ENCODE data around the gene IRF5. TPM values are rescaled to one million over a fixed set of nuclear protein-coding genes. Genes with fewer than 3 reads are reported as not detected.

The IRF5 gene
- total RNA-seq, 2 experiments from 2014 or later, result 8.2 to 21.9 TPM

GRCh38 chr7:128963327-128963757, 25.6 kb downstream of the IRF5 start:
- no peaks in the 10 kb centered on the region for H3K79me2 ChIP-seq (ENCODE audit: insufficient read depth, low read depth, low read length)
- BruUV-seq (replicated peaks), result no TSS peak
- H2AFZ ChIP-seq (ENCODE audit: low read length), result no peak overlapping the region
- H3K9me2 ChIP-seq (ENCODE audit: insufficient read depth, low read length), result no peaks in the 10 kb centered on the region
- H3K4me2 ChIP-seq (ENCODE audit: low read length), result peak overlapping the region; percentile 20
- ChIA-PET CTCF (ENCODE audit: unreplicated experiment) (interaction anchor here (0.9 kb wide), 1 partner anchor 9 kb away, joined by 3 read pairs; no protein-coding TSS in a partner anchor), POLR2A (interaction anchor here (0.6 to 1.0 kb wide), 4 partner anchors 18 to 208 kb away, joined by 3 to 6 read pairs (median 4); no protein-coding TSS in a partner anchor)
- peak; percentile 24 for DNase-seq (ENCODE audit: low spot score)
- intact Hi-C loops (cut with micrococcal nuclease; ENCODE audit: unreplicated experiment), result no loop called here
- H4K20me1 ChIP-seq (ENCODE audit: insufficient read depth, low read length), result no peaks in the 10 kb centered on the region
- TF ChIP-seq EZH2phosphoT487 (IDR thresholded peaks at IDR 0.05; ENCODE audit: borderline replicate concordance, low read depth, low read length) (no peak), CTCF (conservative IDR thresholded peaks at IDR 0.05; ENCODE audit: low read length) (no peak)
- peak overlapping the region; percentile 28 for H3K27ac ChIP-seq (ENCODE audit: low read depth, low read length, poor library complexity, severe bottlenecking)
- no peak overlapping the region for H3K4me3 ChIP-seq (ENCODE audit: low read depth, low read length, poor library complexity, severe bottlenecking)
- no peaks in the 10 kb centered on the region for H3K9me3 ChIP-seq (ENCODE audit: low read length)
- H3K4me1 ChIP-seq (ENCODE audit: insufficient read depth, low read length, poor library complexity, severe bottlenecking), result peaks cover 16% of the 10 kb centered on the region
- peaks cover 90% of the 10 kb centered on the region for H3K36me3 ChIP-seq (ENCODE audit: insufficient read depth, low read length)

DNA sequence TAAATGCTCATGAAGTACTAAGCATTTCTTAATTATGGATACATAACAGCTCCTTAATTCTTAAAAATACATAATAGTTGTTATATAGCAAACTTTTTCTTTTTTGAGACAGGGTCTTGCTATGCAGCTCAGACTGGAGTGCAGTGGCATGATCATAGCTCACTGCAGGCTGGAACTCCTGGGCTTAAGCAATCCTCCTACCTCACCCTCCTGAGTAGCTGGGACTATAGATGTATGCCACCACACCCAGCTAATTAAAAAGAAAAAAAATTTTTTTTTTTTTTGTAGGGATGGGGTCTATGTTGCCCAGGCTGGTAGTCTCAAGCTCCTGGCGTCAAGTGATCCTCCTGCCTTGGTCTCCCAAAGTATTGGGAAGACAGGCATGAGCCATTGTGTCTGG, 30.9 kb downstream of the IRF5 start:
- TF ChIP-seq EZH2phosphoT487 (IDR thresholded peaks at IDR 0.05; ENCODE audit: borderline replicate concordance, low read depth, low read length) (no peak), CTCF (conservative IDR thresholded peaks at IDR 0.05; ENCODE audit: low read length) (no peak)
- Histone ChIP-seq H3K9me3 (ENCODE audit: low read length) (no peaks in the 10 kb centered on the region), H4K20me1 (ENCODE audit: insufficient read depth, low read length) (no peaks in the 10 kb centered on the region), H3K4me1 (ENCODE audit: insufficient read depth, low read length, poor library complexity, severe bottlenecking) (peaks cover 6% of the 10 kb centered on the region), H3K4me2 (ENCODE audit: low read length) (no peak overlapping the region), H3K27ac (ENCODE audit: low read depth, low read length, poor library complexity, severe bottlenecking) (no peak overlapping the region), H3K4me3 (ENCODE audit: low read depth, low read length, poor library complexity, severe bottlenecking) (no peak overlapping the region), H3K79me2 (ENCODE audit: insufficient read depth, low read depth, low read length) (no peaks in the 10 kb centered on the region), H2AFZ (ENCODE audit: low read length) (no peak overlapping the region), H3K9me2 (ENCODE audit: insufficient read depth, low read length) (no peaks in the 10 kb centered on the region), H3K36me3 (ENCODE audit: insufficient read depth, low read length) (peaks cover 92% of the 10 kb centered on the region)
- POLR2A ChIA-PET, result interaction anchor here (0.5 to 1.4 kb wide), 6 partner anchors 8 to 130 kb away, joined by 3 to 5 read pairs (median 3); no protein-coding TSS in a partner anchor
- BruUV-seq (replicated peaks), result no TSS peak
- intact Hi-C loops (cut with micrococcal nuclease; ENCODE audit: unreplicated experiment), result no loop called here
- CTCF ChIA-PET (ENCODE audit: unreplicated experiment), result interaction anchor here (0.5 to 0.6 kb wide), 2 partner anchors 76 to 86 kb away, joined by 3 to 10 read pairs; no protein-coding TSS in a partner anchor
- no peak for DNase-seq (ENCODE audit: low spot score)

DNA sequence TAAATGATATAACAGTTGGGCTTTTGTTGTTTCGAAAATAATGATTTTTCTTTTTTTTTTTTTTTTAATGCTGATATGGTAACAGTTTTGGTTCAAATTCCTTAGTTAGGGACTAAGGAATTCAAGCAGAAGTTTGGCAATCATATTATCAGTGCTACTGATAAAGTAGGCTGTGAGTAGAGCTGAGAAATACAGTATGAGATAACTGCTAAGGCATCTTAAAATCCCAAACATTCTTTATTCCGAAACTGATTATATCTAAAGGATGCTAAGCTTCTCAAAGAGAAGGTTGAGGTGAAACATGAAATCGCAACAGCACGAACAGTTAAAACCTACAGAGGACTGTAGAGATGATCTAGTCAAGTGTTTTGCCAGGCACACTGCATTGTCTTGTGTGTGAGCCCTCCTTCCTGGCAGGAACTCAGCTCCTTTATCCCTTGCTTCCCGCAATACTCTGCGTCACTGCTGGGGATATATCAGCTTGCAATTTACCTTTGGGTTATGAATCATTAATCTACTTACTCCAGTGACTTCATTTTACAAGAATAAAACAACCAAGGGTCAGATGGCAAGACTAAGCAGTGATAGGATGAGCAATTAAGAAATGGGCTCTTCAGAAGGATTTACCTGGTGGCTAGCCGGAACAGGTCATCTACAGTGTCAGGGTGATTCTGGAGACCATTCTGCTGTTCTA, 36.7 kb downstream of the IRF5 start:
- Histone ChIP-seq H4K20me1 (ENCODE audit: insufficient read depth, low read length) (no peaks in the 10 kb centered on the region), H3K79me2 (ENCODE audit: insufficient read depth, low read depth, low read length) (no peaks in the 10 kb centered on the region), H3K9me3 (ENCODE audit: low read length) (no peaks in the 10 kb centered on the region), H3K4me1 (ENCODE audit: insufficient read depth, low read length, poor library complexity, severe bottlenecking) (no peaks in the 10 kb centered on the region), H3K4me2 (ENCODE audit: low read length) (no peak overlapping the region), H3K4me3 (ENCODE audit: low read depth, low read length, poor library complexity, severe bottlenecking) (no peak overlapping the region), H3K27ac (ENCODE audit: low read depth, low read length, poor library complexity, severe bottlenecking) (no peak overlapping the region), H3K9me2 (ENCODE audit: insufficient read depth, low read length) (no peaks in the 10 kb centered on the region), H2AFZ (ENCODE audit: low read length) (no peak overlapping the region), H3K36me3 (ENCODE audit: insufficient read depth, low read length) (peaks cover 93% of the 10 kb centered on the region)
- ChIA-PET CTCF (ENCODE audit: unreplicated experiment) (no interaction called here), POLR2A (interaction anchor here (0.5 to 1.1 kb wide), 6 partner anchors 8 to 364 kb away, joined by 3 to 8 read pairs (median 4); no protein-coding TSS in a partner anchor)
- TF ChIP-seq CTCF (conservative IDR thresholded peaks at IDR 0.05; ENCODE audit: low read length) (no peak), EZH2phosphoT487 (IDR thresholded peaks at IDR 0.05; ENCODE audit: borderline replicate concordance, low read depth, low read length) (no peak)
- DNase-seq (ENCODE audit: low spot score), result no peak
- intact Hi-C loops (cut with micrococcal nuclease; ENCODE audit: unreplicated experiment), result no loop called here
- no TSS peak for BruUV-seq (replicated peaks)

Data from OCI-LY7 (cell line).